Skin epidermis (tissue), 12 donors: ENCODE results near the gene HMBS.
"Not testable (repeated sequence)": the region's sequence is repeated elsewhere in the genome, so short reads cannot be mapped to it uniquely, and the experiment has no call there.

ENCODE experiments used
- H3K27ac ChIP-seq, 21 experiments: fragments of 200-600 bp; sonication (generic) in 11 of 21; one replicate each; pipeline ENCODE4 v1.5.0; 2020; ENCODE audit warnings: mild to moderate bottlenecking in 3 of 21, inconsistent platforms in 2 of 21, moderate library complexity in 2 of 21
- H3K4me3 ChIP-seq, 7 experiments: fragments of 200-600 bp; sonication (generic) in 2 of 7; one replicate each; pipeline ENCODE4 v1.5.0; 2020; ENCODE audit warnings: inconsistent platforms in 2 of 7, mild to moderate bottlenecking in 2 of 7, moderate library complexity in 1 of 7

The HMBS gene

DNA sequence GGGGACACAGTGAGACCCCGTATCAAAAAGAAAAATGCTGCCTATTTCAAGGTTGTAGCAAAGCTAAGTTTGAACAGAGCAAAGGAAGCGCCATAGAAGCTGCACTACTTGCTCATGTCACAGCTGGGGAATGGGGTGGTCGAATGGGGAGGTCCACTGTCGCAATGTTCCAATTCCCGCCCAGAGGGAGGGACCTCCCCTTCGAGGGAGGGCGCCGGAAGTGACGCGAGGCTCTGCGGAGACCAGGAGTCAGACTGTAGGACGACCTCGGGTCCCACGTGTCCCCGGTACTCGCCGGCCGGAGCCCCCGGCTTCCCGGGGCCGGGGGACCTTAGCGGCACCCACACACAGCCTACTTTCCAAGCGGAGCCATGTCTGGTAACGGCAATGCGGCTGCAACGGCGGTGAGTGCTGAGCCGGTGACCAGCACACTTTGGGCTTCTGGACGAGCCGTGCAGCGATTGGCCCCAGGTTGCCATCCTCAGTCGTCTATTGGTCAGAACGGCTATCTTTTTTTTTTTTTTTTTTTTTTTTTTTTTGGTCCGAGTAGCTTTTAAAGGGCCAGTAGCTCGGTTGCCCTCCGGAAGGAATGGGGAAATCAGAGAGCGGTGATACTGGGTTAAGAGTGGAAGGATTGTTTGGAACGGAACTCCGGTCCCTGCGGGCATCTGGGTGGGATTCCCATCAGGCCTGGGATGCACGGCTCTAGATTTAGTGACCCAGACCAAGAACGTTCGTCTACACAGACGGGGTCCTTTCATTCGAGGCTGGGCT, at the start of gene HMBS:
Gene HMBS, plus strand, starts transcription at position 219 of the 774 bp plus-strand sequence. Its CDS starts 153 bp downstream, at position 372.
- peak within 1 kb of the TSS; percentile 58 to 95 (median 84) for H3K27ac ChIP-seq
- peak within 1 kb of the TSS; percentile 47 to 79 (median 60) for H3K4me3 ChIP-seq

DNA sequence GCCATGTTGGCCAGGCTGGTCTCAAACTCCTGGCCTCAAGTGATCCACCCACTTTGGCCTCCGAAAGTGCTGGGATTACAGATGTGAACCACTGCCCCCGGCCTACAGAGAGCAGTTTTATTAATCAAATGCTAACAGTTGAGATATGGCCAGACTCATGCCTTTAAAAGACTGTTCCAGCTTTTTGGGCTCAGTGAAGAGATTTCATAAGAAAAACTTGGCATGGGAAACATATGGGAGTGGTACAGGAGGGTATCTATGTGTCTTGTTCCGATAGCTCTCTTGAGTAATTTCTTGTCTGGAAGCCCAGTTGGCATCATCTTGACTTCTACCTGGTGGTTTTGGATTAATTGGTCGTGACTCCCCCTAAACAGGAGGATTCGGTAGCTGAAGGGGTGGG, 45.8 kb upstream of the HMBS start:
- Histone ChIP-seq H3K27ac (no peak overlapping the region), H3K4me3 (no peak overlapping the region)

DNA sequence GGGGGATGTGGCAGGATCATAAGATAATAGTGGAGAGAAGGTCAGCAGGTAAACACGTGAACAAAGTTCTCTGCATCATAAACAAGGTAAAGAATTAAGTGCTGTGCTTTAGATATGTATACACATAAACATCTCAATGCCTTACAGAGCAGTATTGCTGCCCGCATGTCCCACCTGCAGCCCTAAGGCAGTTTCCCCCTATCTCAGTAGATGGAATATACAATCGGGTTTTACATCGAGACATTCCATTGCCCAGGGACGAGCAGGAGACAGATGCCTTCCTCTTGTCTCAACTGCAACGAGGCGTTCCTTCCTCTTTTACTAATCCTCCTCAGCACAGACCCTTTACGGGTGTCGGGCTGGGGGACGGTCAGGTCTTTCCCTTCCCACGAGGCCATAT, 45.2 kb upstream of the HMBS start:
- H3K27ac ChIP-seq, H3K4me3 ChIP-seq: not testable (repeated sequence)

DNA sequence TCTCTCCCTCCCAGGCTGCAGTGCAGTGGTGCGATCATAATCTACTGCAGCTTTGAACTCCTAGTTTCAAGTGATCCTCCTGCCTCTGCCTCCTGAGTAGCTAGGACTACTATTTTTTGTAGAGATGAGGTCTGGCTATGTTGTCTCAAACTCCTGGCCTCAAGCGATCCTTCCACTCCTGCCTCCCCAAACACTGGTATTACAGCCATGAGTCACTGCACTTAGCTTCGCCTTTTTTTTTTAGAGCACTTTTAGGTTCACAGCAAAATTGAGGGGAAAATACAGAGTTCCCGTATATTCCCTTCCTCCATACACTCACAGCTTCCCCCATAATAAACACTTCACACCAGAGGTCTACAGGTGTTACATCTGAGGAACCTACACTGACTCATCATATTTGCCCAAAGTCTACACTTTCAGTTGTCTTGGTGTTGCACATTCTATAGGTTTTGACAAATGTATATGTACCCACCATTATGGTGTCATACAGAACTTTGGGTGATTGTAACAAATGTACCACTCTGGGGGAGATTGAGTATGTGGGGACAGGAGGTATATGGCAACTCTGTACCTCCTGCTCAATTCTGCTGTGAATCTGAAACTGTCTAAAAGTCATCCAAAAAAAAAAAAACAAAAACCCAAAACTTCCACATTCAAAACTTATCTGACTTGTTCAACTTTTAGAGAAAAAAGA, 42.7 kb upstream of the HMBS start:
- Histone ChIP-seq H3K27ac (no peak overlapping the region), H3K4me3 (no peak overlapping the region)

DNA sequence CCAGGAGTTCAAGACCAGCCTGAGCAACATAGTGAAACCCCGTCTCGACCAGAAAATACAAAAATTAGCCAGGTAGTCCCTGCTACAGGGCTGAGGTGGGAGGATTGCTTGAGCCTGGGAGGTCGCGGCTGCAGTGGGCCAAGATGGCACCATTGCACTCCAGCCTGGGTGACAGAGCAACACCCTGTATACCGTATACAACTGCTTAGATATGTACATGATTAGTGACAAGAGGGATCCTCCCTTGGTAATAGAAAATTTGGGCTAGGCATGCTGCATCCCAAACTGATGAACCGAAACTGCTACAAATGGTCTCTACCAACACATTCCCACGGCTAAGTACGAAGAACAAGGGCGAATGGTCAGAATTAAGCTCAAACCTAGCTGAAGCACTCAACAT, 41.8 kb upstream of the HMBS start:
- Histone ChIP-seq H3K27ac (no peak overlapping the region), H3K4me3 (no peak overlapping the region)

DNA sequence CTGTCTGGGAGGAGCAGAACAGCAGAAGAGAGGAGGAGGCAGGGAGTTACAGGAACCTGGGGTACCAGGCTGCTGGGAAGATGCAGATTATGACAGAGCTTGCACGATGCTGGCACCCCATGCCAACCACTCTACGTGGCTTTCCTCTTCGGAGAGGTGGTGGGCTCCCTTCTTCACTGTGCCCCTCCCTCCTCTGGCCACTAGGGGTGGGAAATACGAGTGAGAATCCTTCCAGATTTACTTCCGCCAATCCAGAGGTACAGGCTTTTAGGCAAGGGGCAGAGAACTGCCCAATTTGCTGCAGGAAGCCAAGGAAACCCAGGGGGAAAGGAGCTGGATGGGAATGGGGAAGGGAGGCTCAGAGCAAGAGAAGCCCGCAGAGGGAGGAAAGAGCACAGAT, 40.0 kb upstream of the HMBS start:
- no peak overlapping the region for H3K27ac ChIP-seq
- H3K4me3 ChIP-seq: no peak overlapping the region

DNA sequence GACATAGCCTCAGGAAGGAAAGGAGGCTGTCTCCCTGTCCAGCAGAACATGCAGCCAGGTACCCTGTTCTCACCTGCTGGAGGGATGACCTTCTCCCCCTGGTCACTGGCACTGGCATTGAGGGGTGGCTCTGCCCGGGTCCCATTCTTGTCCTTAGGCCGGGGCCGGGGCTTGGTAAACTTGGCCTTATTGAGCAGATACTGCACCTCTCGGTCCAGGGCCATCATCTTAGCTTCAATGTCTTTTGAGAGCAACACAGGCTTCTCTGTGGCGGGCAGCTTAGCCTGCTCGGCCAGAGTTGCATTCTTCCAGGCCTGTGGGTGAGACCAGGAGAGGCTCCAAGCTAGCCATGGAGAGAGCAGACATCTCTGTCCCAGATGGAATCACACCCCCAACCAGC, 38.2 kb upstream of the HMBS start:
- Histone ChIP-seq H3K4me3 (no peak overlapping the region), H3K27ac (no peak overlapping the region)

DNA sequence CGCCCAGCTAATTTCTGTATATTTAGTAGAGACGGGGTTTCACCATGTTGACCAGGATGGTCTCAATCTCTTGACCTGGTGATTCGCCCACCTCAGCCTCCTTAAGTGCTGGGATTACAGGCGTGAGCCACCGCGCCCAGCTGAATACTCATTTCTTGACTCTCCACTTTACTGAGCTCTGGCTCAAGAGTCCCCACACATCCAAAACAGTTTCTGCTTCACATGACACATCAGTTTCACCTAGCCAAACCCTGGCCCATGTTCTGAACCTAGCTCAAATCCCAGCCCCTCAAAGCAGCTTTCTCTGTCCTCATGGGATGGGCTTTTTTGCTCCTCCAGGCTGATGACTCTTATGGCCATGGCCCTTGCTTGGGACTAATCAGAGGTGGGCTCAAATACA, 37.5 kb upstream of the HMBS start:
- Histone ChIP-seq H3K27ac (no peak overlapping the region), H3K4me3 (no peak overlapping the region)

DNA sequence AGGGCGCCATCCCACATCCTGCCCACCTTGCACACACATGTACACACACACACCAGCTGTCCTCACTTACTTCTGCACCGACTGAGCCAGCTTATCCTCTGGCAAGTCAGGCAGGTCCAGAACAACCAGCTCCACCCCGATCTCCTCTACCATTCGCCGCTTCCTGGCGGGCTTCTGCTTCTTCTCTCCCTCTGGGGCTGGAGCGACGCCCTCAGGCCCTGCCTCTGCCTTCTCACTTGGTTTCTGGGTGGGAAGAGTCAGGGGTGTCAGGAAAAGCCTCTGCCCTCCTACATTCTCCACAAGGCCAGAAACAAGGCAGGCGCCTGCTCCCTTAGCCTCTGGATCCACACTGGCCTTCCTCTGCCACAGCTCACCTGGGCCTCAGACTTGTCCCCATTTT, 36.0 kb upstream of the HMBS start:
- Histone ChIP-seq H3K27ac (no peak overlapping the region), H3K4me3 (no peak overlapping the region)

DNA sequence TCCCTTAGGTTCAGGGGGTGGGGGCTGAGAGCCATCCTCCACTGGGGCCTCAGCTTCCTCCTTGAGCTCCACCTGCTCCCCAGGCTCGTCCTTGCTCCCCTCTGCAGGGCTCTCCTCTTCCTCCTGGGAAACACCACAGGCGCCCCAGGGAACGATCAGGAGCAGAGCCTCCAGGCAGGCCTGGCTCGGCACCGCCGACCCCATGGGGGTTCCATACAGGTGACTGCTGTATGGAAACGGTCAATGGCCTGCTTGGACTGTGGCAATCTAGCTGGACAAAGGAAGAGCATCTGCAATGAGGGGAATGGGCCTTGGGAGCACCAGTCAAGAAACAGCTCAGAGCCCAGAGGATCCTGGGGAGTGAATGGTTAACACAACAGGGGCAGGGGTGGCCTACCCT, 35.6 kb upstream of the HMBS start:
- Histone ChIP-seq H3K4me3 (no peak overlapping the region), H3K27ac (no peak overlapping the region)

DNA sequence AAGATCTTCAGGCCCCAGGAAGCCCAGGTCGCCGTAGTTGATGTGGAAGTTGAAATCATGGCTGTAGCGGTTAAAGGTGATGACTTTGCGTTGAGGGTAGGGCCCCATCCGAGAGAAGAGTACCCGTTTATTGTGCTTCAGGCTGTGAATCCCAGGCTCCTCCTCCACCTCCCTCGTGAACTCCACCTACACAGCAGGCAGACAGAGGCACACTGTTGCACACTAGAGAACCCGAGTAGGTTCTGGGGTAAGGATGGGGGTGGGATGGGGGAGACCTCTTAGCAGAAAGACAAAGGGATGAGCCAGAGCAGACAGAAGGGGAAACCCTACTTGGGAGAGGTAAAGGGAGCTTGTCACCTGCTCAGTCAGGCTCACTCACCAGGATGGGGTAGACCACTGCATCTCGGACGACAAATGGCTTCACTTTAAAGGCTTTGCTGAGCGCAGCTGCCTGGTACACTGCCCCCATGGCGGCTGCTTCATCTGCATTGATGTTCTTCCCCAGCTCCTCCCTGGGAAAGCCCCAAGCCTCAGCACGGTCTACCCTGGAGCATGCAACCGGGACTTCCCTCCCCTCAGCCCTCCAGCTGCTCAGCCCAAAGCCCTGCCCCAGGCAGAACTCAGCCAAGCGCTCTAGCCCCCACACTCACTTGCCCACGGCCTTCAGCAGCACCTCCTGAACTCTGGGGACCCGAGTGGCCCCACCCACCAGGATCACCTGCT, 33.1 kb upstream of the HMBS start:
- Histone ChIP-seq H3K4me3 (no peak overlapping the region), H3K27ac (peak overlapping the region in 1 of 21 experiments; percentile 63)

DNA sequence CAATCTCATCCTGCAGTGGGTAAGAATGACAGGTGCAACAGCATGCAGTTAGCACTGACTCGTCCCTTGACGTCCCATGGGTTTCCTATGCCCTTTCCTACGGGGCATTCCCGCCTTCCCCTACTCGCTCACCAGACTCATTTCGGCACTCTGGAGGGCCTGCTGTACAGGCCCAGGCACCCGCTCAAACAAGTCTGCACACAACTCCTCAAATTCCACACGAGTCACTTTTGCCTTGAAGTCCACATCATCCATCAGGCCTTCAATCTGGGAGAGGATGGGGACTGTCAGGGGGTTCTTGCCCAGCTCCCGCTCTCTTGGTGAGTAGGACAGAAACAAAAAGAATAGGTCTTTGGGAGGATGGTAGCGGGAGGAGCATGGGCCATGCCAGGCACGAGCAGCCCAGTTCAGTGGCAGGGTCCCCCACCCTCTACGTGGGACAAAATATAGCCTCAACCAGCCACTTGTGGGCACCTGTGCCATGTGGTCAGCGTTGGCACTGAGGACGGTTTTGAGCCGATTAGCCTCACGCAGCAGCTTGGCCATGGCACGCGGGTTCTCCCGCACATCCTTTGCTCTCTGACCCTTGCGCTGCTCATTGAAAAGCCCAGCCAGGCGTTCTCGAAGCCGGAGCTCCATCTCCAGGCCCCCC, 32.4 kb upstream of the HMBS start:
- Histone ChIP-seq H3K27ac (peak overlapping the region in 1 of 21 experiments; percentile 63), H3K4me3 (no peak overlapping the region)

DNA sequence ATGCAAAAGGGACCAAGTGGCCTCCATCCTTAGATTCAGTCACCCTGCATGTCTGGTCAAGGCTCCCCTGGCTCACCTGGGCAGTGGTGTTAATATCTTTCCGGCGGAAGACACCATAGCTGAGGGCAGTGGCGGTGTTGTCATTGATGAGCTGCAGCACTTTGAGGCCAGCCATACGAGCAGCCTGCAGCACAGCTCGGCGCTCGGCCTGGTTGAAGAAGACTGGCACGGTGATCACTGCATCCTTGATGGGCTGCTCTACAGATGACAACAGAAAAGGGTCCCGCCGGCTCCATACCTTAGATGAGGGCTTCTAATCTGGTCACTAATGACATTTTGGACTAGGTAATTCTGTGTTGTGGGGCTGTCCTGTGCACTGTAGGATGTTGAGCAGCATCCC, 30.3 kb upstream of the HMBS start:
- H3K27ac ChIP-seq: no peak overlapping the region

DNA sequence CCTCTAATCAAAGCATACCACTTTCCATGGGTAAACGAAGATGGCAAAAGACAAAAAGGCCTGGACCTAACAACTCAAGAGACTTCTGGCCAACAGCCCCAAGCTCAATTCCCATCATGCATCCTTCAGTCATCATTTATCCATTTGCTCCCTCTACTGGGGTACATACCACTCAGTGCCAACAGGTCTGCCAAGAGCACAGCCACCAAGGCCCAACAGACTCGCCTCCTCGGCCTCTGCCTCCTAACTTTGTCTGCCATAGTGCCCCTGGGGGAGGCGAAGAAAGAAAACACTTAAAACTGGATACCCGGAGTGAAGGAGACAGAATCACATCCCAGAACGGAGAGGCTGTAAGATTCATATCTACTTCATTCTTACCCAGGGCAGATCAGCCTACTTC, 28.8 kb upstream of the HMBS start:
- H3K27ac ChIP-seq: peak overlapping the region in 16 of 21 experiments; percentile 69 to 98 (median 90)

More for the DNA sequence above, 30.3 kb upstream of the HMBS start:
- H3K4me3 ChIP-seq: no peak overlapping the region

DNA sequence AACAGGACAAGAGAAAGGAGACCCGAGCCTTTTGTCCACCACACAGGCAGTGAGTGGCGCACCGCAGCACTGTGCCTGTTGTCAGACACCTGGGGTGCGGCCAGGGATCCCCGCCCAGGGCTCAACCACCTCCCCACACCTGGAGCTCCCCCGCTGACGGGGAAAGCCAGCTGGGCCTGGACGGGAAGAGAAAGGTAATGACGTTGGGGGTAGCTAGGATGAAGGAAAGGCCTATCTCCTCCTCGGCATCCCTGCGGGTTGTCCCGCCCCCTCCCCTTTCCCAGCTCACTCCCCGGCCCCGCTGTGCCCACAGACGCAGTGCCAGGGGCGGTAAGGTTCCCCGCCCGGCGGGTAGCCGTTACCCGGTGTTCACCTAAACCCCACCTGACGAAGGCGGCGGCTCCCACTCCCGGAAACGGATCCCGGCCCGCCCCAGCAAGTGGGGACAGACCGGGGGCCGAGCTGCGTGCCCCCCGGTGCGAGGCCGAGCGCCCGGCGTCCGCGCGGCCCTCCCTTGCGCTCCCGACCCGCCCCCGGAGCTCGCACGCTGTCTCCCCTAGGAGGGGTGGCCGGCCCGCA, 28.2 kb upstream of the HMBS start:
- peak overlapping the region; percentile 10 to 98 (median 88) for H3K27ac ChIP-seq

More for the DNA sequence above, 28.8 kb upstream of the HMBS start:
- H3K4me3 ChIP-seq: peak overlapping the region; percentile 85 to 99 (median 92)

DNA sequence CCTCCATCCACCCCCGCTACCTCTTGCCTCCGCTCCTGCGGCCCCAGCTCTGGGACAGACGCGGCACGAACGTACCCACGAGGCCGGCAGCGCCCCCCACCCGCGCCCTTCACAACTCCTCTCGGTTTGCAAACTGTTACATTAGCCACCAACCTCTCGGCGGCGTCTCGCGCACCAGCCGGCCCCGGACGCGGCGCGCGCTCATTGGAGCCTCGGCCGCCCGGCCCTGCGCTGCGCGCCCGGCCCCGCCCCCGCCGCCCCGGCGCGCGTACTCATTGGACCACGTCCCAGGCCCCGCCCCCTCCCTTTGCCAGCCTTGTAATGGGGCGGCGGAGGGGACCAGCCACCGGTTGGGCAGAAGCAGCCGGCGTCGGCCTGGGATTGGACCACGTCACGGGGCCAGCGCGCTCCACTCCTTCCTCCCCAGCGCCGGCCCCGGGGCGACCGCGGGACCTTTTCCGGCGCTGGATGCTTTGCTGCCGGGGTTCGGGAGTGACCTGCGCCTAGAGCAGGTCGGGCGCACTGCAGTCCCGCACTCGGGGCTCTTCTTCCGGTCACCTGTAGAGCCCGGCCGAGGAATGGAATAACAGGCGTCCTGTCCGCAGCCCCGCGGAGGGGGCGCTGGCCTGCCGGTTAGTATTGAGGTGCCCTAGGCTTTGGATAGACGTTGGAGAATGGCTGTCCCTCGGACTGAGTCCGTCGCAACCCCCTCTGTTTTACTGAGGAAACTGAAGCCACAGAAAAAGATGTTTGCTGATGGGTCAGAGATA, 27.5 kb upstream of the HMBS start, which contains the start of gene HYOU1:
Gene HYOU1, minus strand, starts transcription at position 206 of the 770 bp plus-strand sequence. CDS start 1,045 bp downstream, outside the sequence.
- Histone ChIP-seq H3K27ac (peak within 1 kb of the TSS; percentile 10 to 98 (median 88)), H3K4me3 (peak within 1 kb of the TSS; percentile 85 to 99 (median 92))

More for the DNA sequence above, 28.2 kb upstream of the HMBS start:
- peak overlapping the region; percentile 85 to 99 (median 92) for H3K4me3 ChIP-seq

DNA sequence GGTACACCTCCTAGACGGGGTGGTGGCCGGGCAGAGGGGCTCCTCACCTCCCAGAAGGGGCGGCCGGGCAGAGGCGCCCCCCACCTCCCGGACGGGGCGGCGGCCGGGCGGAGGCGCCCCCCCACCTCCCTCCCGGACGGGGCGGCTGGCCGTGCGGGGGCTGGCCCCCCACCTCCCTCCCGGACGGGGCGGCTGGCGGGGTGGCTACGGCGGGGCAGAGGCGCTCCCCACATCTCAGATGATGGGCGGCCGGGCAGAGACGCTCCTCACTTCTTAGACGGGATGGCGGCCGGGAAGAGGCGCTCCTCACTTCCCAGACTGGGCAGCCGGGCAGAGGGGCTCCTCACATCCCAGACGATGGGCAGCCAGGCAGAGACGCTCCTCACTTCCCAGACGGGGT, 25.6 kb upstream of the HMBS start:
- H3K4me3 ChIP-seq, H3K27ac ChIP-seq: not testable (repeated sequence)

DNA sequence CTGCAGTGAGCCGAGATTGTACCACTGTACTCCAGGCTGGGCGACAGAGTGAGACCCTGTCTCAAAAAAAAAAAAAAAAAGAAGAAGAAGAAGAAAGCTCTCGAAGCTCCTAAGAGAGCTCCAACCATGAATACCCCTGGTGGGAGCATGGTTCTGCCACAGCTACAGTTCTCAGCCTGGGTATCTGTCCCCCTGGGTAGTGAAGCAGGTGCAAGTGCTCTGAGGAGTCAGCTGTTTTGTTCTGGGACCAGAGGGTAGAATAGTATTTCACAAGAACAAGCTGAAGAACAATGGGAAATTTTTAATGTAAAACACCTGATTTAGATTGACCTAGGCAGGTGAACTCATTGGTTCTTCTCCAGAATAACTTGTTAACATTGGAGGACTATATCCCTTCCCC, 23.4 kb upstream of the HMBS start:
- Histone ChIP-seq H3K27ac (no peak overlapping the region), H3K4me3 (no peak overlapping the region)

DNA sequence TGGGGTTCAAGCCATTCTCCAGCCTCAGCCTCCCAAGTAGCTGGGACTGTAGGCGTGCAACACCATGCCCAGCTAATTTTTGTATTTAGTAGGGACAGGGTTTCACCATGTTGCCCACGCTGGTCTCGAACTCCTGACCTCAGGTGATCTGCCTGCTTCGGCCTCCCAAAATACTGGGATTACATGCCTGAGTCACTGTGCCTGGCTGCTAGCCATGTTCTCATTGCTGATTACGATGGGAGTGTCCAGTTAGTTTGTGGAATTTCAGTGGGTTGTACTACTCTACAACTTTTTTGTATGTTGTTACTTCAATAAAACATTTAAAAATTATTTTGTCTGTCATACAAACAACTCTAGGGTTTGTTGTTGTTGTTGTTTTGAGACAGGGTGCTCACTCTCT, 21.9 kb upstream of the HMBS start:
- H3K27ac ChIP-seq: no peak overlapping the region
- H3K4me3 ChIP-seq: no peak overlapping the region
